Measurements from ENCODE around the gene HTR1E.
A peak's percentile ranks its signal among the peaks of the same experiment; 100 is the strongest.
"Not testable (repeated sequence)": the region's sequence is repeated elsewhere in the genome, so short reads cannot be mapped to it uniquely, and the experiment has no call there.

Gene HTR1E

GRCh38 chr6:87001494-87001893 is 64.2 kb downstream of the HTR1E start:
- no peak for DNase-seq

- not testable (repeated sequence) for DNase-seq
These were observed 65.1 kb downstream of the HTR1E start for GRCh38 chr6:87002391-87002790.

- not testable (repeated sequence) for DNase-seq
These were observed 69.2 kb downstream of the HTR1E start for GRCh38 chr6:87006541-87006940.

- not testable (repeated sequence) for DNase-seq
These were observed 72.3 kb downstream of the HTR1E start for GRCh38 chr6:87009581-87009980.

- DNase-seq = no peak
These were observed 74.7 kb downstream of the HTR1E start for GRCh38 chr6:87012035-87012434.

- no peak for DNase-seq
These were observed 75.4 kb downstream of the HTR1E start for GRCh38 chr6:87012743-87013142.

GRCh38 chr6:87016772-87017171 is 79.4 kb downstream of the HTR1E start:
- DNase-seq = no peak

GRCh38 chr6:87027021-87027420 is 89.7 kb downstream of the HTR1E start:
- DNase-seq = no peak

GRCh38 chr6:87029711-87030314 is 92.5 kb downstream of the HTR1E start:
- peak; percentile 41 for DNase-seq

GRCh38 chr6:87040729-87041128 is 103.4 kb downstream of the HTR1E start:
- DNase-seq = no peak

GRCh38 chr6:87045521-87046075 is 108.3 kb downstream of the HTR1E start:
- no peak for DNase-seq

- no peak for DNase-seq
These were observed 112.5 kb downstream of the HTR1E start for GRCh38 chr6:87049779-87050178.

- DNase-seq = no peak
These were observed 116.0 kb downstream of the HTR1E start for GRCh38 chr6:87053312-87053711.

- DNase-seq = no peak
These were observed 117.0 kb downstream of the HTR1E start for GRCh38 chr6:87054143-87054833.

- no peak for DNase-seq
These were observed 122.6 kb downstream of the HTR1E start for GRCh38 chr6:87059943-87060342.

GRCh38 chr6:87065117-87065516 is 127.8 kb downstream of the HTR1E start:
- no peak for DNase-seq

All from activated CD4-positive, alpha-beta T cell treated with anti-CD3 and anti-CD28 coated beads, Interleukin-2, Interleukin-6, amounts not matched to agents 100 ng/mL and 50 ng/mL, durations not matched to agents 16 hours and 8 hours (primary cell).